H9 (cell line): ENCODE results near the gene TNFSF10. TPM values are rescaled to one million over a fixed set of nuclear protein-coding genes. Genes with fewer than 3 reads are reported as not detected.

Experiments
- DNase-seq: peaks from one replicate; pipeline ENCODE4 v3.0.0-alpha.2; 2017
- H2AFZ ChIP-seq: one replicate; pipeline ENCODE4 v1.6.1; 2013; ENCODE audit warnings: mild to moderate bottlenecking, low read length, control low read depth, moderate library complexity
- H2AK5ac ChIP-seq: 2 replicates; pipeline ENCODE4 v1.6.1; 2013; ENCODE audit warnings: low read length, control low read depth, mixed read lengths; ENCODE audit not compliant: insufficient read length
- H2BK120ac ChIP-seq: one replicate; pipeline ENCODE4 v1.6.1; 2013; ENCODE audit warnings: low read depth, mild to moderate bottlenecking, low read length, control low read depth, inconsistent platforms; ENCODE audit not compliant: poor library complexity, severe bottlenecking
- H2BK12ac ChIP-seq: 2 replicates; pipeline ENCODE4 v1.6.1; 2013; ENCODE audit warnings: low read length, control low read depth, mixed read lengths, low read depth; ENCODE audit not compliant: insufficient read length
- H2BK15ac ChIP-seq: 2 replicates; pipeline ENCODE4 v1.6.1; 2013; ENCODE audit warnings: low read depth, low read length, control low read depth
- H2BK20ac ChIP-seq: one replicate; pipeline ENCODE4 v1.6.1; 2013; ENCODE audit warnings: low read depth, mild to moderate bottlenecking, low read length, control low read depth, inconsistent platforms; ENCODE audit not compliant: poor library complexity, severe bottlenecking
- H2BK5ac ChIP-seq: 2 replicates; pipeline ENCODE4 v1.6.1; 2013; ENCODE audit warnings: low read length, control low read depth, mixed read lengths; ENCODE audit not compliant: insufficient read length
- H3K14ac ChIP-seq: 2 replicates; pipeline ENCODE4 v1.6.1; 2013; ENCODE audit warnings: low read length, control low read depth; ENCODE audit not compliant: insufficient read depth
- H3K18ac ChIP-seq: 2 replicates; pipeline ENCODE4 v1.6.1; 2013; ENCODE audit warnings: low read depth, mild to moderate bottlenecking, mixed read lengths, low read length, control low read depth; ENCODE audit not compliant: insufficient read length
- H3K23ac ChIP-seq: 2 replicates; pipeline ENCODE4 v1.6.1; 2013; ENCODE audit warnings: low read length, control low read depth, mixed read lengths, low read depth; ENCODE audit not compliant: insufficient read length
- H3K23me2 ChIP-seq: 2 replicates; pipeline ENCODE4 v1.6.1; 2013; ENCODE audit warnings: low read depth, mild to moderate bottlenecking, mixed read lengths, low read length, control low read depth; ENCODE audit not compliant: insufficient read length, poor library complexity, severe bottlenecking
- H3K27ac ChIP-seq: 2 replicates; pipeline ENCODE4 v1.5.1; 2013; ENCODE audit warnings: low read length, control low read depth, mixed read lengths, low read depth; ENCODE audit not compliant: insufficient read length
- H3K27me3 ChIP-seq: 2 replicates; pipeline ENCODE4 v1.6.1; 2013; ENCODE audit warnings: low read length, control low read depth, inconsistent platforms; ENCODE audit not compliant: insufficient read depth
- H3K4ac ChIP-seq: 2 replicates; pipeline ENCODE4 v1.6.1; 2013; ENCODE audit warnings: low read depth, mild to moderate bottlenecking, control low read depth, inconsistent platforms, low read length, moderate library complexity
- H3K4me1 ChIP-seq: 2 replicates; pipeline ENCODE4 v1.6.1; 2013; ENCODE audit warnings: low read length, control low read depth, inconsistent platforms; ENCODE audit not compliant: insufficient read depth
- H3K4me2 ChIP-seq: 2 replicates; pipeline ENCODE4 v1.6.1; 2013; ENCODE audit warnings: low read length, control low read depth, mixed read lengths; ENCODE audit not compliant: insufficient read length, insufficient read depth
- H3K56ac ChIP-seq: 2 replicates; pipeline ENCODE4 v1.6.1; 2013; ENCODE audit warnings: low read depth, mild to moderate bottlenecking, mixed read lengths, low read length, control low read depth; ENCODE audit not compliant: insufficient read length
- H3K79me1 ChIP-seq: 2 replicates; pipeline ENCODE4 v1.6.1; 2013; ENCODE audit warnings: low read depth, mild to moderate bottlenecking, moderate library complexity, low read length, control low read depth, inconsistent platforms; ENCODE audit not compliant: insufficient read depth, poor library complexity, severe bottlenecking
- H3K79me2 ChIP-seq: 2 replicates; pipeline ENCODE4 v1.6.1; 2013; ENCODE audit warnings: low read length, control low read depth, inconsistent platforms; ENCODE audit not compliant: insufficient read depth
- H3K9ac ChIP-seq: 2 replicates; pipeline ENCODE4 v1.6.1; 2013; ENCODE audit warnings: low read length, control low read depth, mixed read lengths; ENCODE audit not compliant: insufficient read length; ENCODE audit errors: extremely low read depth
- H3K9me3 ChIP-seq: one replicate; pipeline ENCODE4 v1.6.1; 2013; ENCODE audit warnings: low read depth, low read length, inconsistent platforms; ENCODE audit not compliant: control insufficient read depth
- H3T11ph ChIP-seq: one replicate; pipeline ENCODE4 v1.6.1; 2013; ENCODE audit warnings: mild to moderate bottlenecking, low read length, control low read depth, inconsistent platforms
- H4K20me1 ChIP-seq: one replicate; pipeline ENCODE4 v1.6.1; 2013; ENCODE audit not compliant: control insufficient read depth, insufficient read length, insufficient read depth
- H4K5ac ChIP-seq: 2 replicates; pipeline ENCODE4 v1.6.1; 2013; ENCODE audit warnings: low read depth, mild to moderate bottlenecking, mixed read lengths, low read length, control low read depth; ENCODE audit not compliant: insufficient read length
- H4K8ac ChIP-seq: replicated peaks from 2 replicates; pipeline ENCODE4 v1.6.1; 2013; ENCODE audit warnings: low read length, control low read depth, mixed read lengths, low read depth; ENCODE audit not compliant: insufficient read length
- H4K91ac ChIP-seq: 2 replicates; pipeline ENCODE4 v1.6.1; 2013; ENCODE audit warnings: low read depth, mild to moderate bottlenecking, moderate library complexity, mixed read lengths, low read length, control low read depth; ENCODE audit not compliant: insufficient read length
- H3K27ac Mint-ChIP-seq, 3 experiments: 2 replicates in 2 of 3; 3 replicates in 1 of 3; pipeline ENCODE4 v1.8.0; 2020 to 2021; ENCODE audit warnings: mixed read lengths in 3 of 3, mild to moderate bottlenecking in 1 of 3, moderate library complexity in 1 of 3
- H3K27me3 Mint-ChIP-seq: 2 replicates; pipeline ENCODE4 v1.8.0; 2021; ENCODE audit warnings: low read depth, mild to moderate bottlenecking, moderate library complexity, mixed read lengths
- H3K36me3 Mint-ChIP-seq, 3 experiments: 2 replicates in 2 of 3; 3 replicates in 1 of 3; pipeline ENCODE4 v1.8.0; 2020 to 2021; ENCODE audit warnings: low read depth in 3 of 3, mixed read lengths in 3 of 3; ENCODE audit not compliant: insufficient read depth in 1 of 3
- H3K4me1 Mint-ChIP-seq, 2 experiments: 2 replicates each; pipeline ENCODE4 v1.8.0; 2020; ENCODE audit warnings: mixed read lengths in 2 of 2
- H3K4me3 Mint-ChIP-seq, 2 experiments: 2 replicates in 1 of 2; 3 replicates in 1 of 2; pipeline ENCODE4 v1.8.0; 2020 to 2021; ENCODE audit warnings: mild to moderate bottlenecking in 2 of 2, mixed read lengths in 2 of 2, moderate library complexity in 1 of 2
- H3K9me3 Mint-ChIP-seq, 2 experiments: 2 replicates in 1 of 2; 3 replicates in 1 of 2; pipeline ENCODE4 v1.8.0; 2020; ENCODE audit warnings: mild to moderate bottlenecking in 2 of 2, mixed read lengths in 2 of 2, moderate library complexity in 1 of 2
- WGBS: extraction: QIAGEN DNeasy Blood & Tissue Kit; methylation state at CpG from one replicate; pipeline ENCODE4 v1.1.7; 2013; ENCODE audit warnings: missing lambda C conversion rate, low lambda C conversion rate, mixed read lengths; ENCODE audit not compliant: insufficient read length; ENCODE audit errors: extremely low coverage; 5-methylcytosine and 5-hydroxymethylcytosine counted together
- total RNA-seq: library from RNA; stranded (reverse); gene quantifications from 2 replicates; pipeline ENCODE4 v1.2.1, GENCODE V29; 2021
- TF ChIP-seq, protein P1 (sequence below): fragments of 200-600 bp; sonication (generic); conservative IDR thresholded peaks from 3 replicates; pipeline ENCODE4 v1.8.0; 2021; ENCODE audit warnings: antibody characterized with exemption, mild to moderate bottlenecking

The TNFSF10 gene
- total RNA-seq, 1 experiment from 2014 or later: not detected

DNA sequence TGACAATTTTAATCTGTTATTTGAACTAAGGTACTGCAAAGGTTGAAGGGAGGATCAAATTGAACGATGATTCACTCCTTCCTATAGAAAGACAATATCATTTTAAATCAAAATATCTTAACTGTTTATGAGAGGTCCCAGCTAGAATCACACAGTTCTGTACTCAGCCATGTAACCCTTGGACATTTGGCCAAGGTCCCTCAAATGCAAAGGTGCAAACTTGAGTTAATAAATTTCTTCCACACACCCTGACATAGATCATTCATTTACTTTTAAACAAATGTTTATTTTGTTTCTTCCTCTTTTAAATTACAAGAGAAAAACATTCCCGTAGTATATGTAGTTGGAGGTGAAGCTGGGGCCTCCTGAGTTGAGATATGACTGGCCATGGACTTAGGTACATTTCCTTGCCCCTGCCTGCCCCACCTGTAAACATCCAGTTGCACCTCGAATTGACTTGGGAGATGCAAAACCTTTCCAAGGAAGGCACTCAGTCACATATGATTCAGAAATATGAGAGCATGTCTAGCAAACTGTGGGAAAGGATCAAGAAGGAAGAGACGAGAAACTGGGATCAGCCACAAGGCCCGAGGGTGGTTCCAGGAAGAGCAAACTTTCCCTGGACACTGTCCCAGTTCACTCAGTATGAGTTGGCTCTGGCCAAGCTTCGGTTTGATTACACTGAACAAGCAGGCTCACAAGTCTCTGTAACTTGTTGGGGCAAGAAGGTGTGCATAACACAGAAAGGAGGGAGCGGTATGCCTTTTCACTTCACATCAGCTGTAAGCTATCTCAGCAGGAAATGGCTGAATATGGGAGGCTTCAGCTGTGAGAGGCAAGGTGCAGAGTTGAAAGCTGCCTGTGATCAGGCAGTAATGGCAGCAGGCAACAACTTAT lies 6.7 kb downstream of the TNFSF10 start:
- Histone ChIP-seq H2AFZ (no peak overlapping the region), H2BK15ac (no peak overlapping the region), H3K9ac (no peak overlapping the region), H3K14ac (no peak overlapping the region), H3K23me2 (no peaks in the 10 kb centered on the region), H2BK5ac (no peak overlapping the region), H3K23ac (no peak overlapping the region), H3K27me3 (no peaks in the 10 kb centered on the region), H4K20me1 (no peaks in the 10 kb centered on the region), H3K9me3 (no peaks in the 10 kb centered on the region), H3K27ac (no peak overlapping the region), H4K8ac (no peak overlapping the region), H2BK20ac (no peak overlapping the region), H3K79me1 (no peaks in the 10 kb centered on the region), H2BK120ac (no peak overlapping the region), H3K79me2 (no peaks in the 10 kb centered on the region), H3K4me1 (no peaks in the 10 kb centered on the region), H4K5ac (no peak overlapping the region), H4K91ac (no peak overlapping the region), H3T11ph (no peak overlapping the region), H2BK12ac (no peak overlapping the region), H3K18ac (no peak overlapping the region), H3K56ac (no peak overlapping the region), H3K4ac (no peak overlapping the region), H2AK5ac (no peak overlapping the region), H3K4me2 (no peak overlapping the region)
- H3K27ac Mint-ChIP-seq: peak overlapping the region in 1 of 3 experiments; percentile 76; a peak in 1 of 7 replicates
- no peak overlapping the region for H3K4me3 Mint-ChIP-seq
- no peaks in the 10 kb centered on the region; the same call in 1 of the 2 replicates for H3K27me3 Mint-ChIP-seq
- WGBS: no CpG with 5 or more reads among the region's 7 CpGs
- no peaks in the 10 kb centered on the region for H3K9me3 Mint-ChIP-seq
- TF ChIP-seq, protein P1, sequence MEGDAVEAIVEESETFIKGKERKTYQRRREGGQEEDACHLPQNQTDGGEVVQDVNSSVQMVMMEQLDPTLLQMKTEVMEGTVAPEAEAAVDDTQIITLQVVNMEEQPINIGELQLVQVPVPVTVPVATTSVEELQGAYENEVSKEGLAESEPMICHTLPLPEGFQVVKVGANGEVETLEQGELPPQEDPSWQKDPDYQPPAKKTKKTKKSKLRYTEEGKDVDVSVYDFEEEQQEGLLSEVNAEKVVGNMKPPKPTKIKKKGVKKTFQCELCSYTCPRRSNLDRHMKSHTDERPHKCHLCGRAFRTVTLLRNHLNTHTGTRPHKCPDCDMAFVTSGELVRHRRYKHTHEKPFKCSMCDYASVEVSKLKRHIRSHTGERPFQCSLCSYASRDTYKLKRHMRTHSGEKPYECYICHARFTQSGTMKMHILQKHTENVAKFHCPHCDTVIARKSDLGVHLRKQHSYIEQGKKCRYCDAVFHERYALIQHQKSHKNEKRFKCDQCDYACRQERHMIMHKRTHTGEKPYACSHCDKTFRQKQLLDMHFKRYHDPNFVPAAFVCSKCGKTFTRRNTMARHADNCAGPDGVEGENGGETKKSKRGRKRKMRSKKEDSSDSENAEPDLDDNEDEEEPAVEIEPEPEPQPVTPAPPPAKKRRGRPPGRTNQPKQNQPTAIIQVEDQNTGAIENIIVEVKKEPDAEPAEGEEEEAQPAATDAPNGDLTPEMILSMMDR: no peak
- no peaks in the 10 kb centered on the region for H3K36me3 Mint-ChIP-seq
- peaks cover 5 to 7% of the 10 kb centered on the region in 2 experiments; a peak in 1 of 4 replicates for H3K4me1 Mint-ChIP-seq
- DNase-seq: no peak
